ENCODE data around the gene LYPLAL1.
"Not testable (repeated sequence)": the region's sequence is repeated elsewhere in the genome, so short reads cannot be mapped to it uniquely, and the experiment has no call there.

Gene LYPLAL1

GRCh38 chr1:219223496-219223895 is 49.8 kb downstream of the LYPLAL1 start:
- DNase-seq, result no peak

- no peak for DNase-seq
Measured at GRCh38 chr1:219226196-219226595, 52.5 kb downstream of the LYPLAL1 start.

GRCh38 chr1:219227360-219228057 is 53.8 kb downstream of the LYPLAL1 start:
- DNase-seq, result no peak

- DNase-seq, result no peak
Measured at GRCh38 chr1:219228058-219228419, 54.4 kb downstream of the LYPLAL1 start.

GRCh38 chr1:219232890-219233289 is 59.2 kb downstream of the LYPLAL1 start:
- no peak for DNase-seq

- DNase-seq, result no peak
Measured at GRCh38 chr1:219235903-219236481, 62.3 kb downstream of the LYPLAL1 start.

GRCh38 chr1:219236933-219237610 is 63.4 kb downstream of the LYPLAL1 start:
- DNase-seq, result no peak

- no peak for DNase-seq
Measured at GRCh38 chr1:219239518-219239917, 65.8 kb downstream of the LYPLAL1 start.

- no peak for DNase-seq
Measured at GRCh38 chr1:219244864-219245263, 71.2 kb downstream of the LYPLAL1 start.

GRCh38 chr1:219247441-219247840 is 73.8 kb downstream of the LYPLAL1 start:
- no peak for DNase-seq

GRCh38 chr1:219250468-219250867 is 76.8 kb downstream of the LYPLAL1 start:
- DNase-seq, result not testable (repeated sequence)

- no peak for DNase-seq
Measured at GRCh38 chr1:219257751-219258150, 84.1 kb downstream of the LYPLAL1 start.

GRCh38 chr1:219261454-219261853 is 87.8 kb downstream of the LYPLAL1 start:
- DNase-seq, result no peak
